ENCODE results near the gene LLGL2. TPM values are rescaled to one million over a fixed set of nuclear protein-coding genes. Genes with fewer than 3 reads are reported as not detected.
A peak's percentile ranks its signal among the peaks of the same experiment; 100 is the strongest.

The LLGL2 gene
- total and polyA plus RNA-seq, 10 of the 15 experiments (the other 5 are each of a cell fraction or from before 2014, with no cell fraction given): 0.21 to 9.9 (median 4.5) TPM

DNA sequence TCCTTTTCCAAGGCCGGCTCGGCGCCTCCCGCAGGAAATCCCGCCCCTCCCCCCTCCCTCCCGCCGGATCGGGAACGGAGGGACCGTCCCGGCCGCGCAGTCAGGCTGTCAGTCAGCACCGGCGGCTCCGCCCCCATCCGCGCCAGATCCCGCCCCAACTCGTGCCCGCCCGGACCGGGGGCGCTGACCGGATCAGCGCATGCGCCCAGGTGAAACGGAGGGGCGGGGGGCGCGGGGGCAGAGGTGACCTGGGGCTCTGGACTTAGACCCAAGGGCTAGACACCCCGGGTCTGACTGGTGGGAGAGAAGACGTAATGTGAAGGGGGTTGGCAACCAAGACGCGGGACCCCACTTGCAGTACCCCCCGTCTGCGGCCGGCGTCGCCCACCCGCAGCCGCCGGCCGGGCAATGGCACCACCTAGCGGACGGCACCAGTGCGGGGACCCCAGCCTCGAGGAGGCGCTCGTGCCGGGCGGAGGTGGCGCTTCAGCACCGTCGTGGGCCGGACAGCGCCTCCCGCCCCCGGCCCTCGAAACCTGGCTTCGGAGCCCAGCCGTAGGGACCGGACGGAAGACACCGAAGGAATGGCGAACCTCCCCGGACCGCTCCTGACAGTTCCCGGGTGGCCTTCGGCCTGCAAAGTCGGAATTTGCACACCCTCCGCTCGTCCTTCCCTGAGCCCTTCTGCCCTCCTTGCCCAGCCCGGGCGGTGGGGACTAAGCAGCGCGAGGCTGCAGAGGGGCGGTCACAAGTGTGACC is 9.8 kb upstream of the LLGL2 start, which contains the start of gene CASKIN2 (continued):
- TF ChIP-seq, protein P1, sequence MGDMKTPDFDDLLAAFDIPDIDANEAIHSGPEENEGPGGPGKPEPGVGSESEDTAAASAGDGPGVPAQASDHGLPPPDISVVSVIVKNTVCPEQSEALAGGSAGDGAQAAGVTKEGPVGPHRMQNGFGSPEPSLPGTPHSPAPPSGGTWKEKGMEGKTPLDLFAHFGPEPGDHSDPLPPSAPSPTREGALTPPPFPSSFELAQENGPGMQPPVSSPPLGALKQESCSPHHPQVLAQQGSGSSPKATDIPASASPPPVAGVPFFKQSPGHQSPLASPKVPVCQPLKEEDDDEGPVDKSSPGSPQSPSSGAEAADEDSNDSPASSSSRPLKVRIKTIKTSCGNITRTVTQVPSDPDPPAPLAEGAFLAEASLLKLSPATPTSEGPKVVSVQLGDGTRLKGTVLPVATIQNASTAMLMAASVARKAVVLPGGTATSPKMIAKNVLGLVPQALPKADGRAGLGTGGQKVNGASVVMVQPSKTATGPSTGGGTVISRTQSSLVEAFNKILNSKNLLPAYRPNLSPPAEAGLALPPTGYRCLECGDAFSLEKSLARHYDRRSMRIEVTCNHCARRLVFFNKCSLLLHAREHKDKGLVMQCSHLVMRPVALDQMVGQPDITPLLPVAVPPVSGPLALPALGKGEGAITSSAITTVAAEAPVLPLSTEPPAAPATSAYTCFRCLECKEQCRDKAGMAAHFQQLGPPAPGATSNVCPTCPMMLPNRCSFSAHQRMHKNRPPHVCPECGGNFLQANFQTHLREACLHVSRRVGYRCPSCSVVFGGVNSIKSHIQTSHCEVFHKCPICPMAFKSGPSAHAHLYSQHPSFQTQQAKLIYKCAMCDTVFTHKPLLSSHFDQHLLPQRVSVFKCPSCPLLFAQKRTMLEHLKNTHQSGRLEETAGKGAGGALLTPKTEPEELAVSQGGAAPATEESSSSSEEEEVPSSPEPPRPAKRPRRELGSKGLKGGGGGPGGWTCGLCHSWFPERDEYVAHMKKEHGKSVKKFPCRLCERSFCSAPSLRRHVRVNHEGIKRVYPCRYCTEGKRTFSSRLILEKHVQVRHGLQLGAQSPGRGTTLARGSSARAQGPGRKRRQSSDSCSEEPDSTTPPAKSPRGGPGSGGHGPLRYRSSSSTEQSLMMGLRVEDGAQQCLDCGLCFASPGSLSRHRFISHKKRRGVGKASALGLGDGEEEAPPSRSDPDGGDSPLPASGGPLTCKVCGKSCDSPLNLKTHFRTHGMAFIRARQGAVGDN (IDR thresholded peaks at IDR 0.05): 0 out of 2 replicates have a peak, but pooled peaks have one; percentile 15
- peak; percentile 59 for TF ChIP-seq GATAD2B (conservative IDR thresholded peaks at IDR 0.05; ENCODE audit: low read depth)
- peak; percentile 22; the same call in 1 of the 2 replicates for TF ChIP-seq NRF1 (conservative IDR thresholded peaks at IDR 0.05; ENCODE audit: low read depth, low read length)
- TF ChIP-seq CREM (IDR thresholded peaks at IDR 0.05; ENCODE audit: low read depth): no peak
- TF ChIP-seq, protein P2, sequence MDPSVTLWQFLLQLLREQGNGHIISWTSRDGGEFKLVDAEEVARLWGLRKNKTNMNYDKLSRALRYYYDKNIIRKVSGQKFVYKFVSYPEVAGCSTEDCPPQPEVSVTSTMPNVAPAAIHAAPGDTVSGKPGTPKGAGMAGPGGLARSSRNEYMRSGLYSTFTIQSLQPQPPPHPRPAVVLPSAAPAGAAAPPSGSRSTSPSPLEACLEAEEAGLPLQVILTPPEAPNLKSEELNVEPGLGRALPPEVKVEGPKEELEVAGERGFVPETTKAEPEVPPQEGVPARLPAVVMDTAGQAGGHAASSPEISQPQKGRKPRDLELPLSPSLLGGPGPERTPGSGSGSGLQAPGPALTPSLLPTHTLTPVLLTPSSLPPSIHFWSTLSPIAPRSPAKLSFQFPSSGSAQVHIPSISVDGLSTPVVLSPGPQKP (IDR thresholded peaks at IDR 0.05; ENCODE audit: low read depth, low read length): no peak
- TF ChIP-seq, protein P3, sequence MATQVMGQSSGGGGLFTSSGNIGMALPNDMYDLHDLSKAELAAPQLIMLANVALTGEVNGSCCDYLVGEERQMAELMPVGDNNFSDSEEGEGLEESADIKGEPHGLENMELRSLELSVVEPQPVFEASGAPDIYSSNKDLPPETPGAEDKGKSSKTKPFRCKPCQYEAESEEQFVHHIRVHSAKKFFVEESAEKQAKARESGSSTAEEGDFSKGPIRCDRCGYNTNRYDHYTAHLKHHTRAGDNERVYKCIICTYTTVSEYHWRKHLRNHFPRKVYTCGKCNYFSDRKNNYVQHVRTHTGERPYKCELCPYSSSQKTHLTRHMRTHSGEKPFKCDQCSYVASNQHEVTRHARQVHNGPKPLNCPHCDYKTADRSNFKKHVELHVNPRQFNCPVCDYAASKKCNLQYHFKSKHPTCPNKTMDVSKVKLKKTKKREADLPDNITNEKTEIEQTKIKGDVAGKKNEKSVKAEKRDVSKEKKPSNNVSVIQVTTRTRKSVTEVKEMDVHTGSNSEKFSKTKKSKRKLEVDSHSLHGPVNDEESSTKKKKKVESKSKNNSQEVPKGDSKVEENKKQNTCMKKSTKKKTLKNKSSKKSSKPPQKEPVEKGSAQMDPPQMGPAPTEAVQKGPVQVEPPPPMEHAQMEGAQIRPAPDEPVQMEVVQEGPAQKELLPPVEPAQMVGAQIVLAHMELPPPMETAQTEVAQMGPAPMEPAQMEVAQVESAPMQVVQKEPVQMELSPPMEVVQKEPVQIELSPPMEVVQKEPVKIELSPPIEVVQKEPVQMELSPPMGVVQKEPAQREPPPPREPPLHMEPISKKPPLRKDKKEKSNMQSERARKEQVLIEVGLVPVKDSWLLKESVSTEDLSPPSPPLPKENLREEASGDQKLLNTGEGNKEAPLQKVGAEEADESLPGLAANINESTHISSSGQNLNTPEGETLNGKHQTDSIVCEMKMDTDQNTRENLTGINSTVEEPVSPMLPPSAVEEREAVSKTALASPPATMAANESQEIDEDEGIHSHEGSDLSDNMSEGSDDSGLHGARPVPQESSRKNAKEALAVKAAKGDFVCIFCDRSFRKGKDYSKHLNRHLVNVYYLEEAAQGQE (IDR thresholded peaks at IDR 0.05; ENCODE audit: low read depth, low read length): peak; percentile 97
- peak; percentile 63 for TF ChIP-seq LARP7 (IDR thresholded peaks at IDR 0.05)
- TF ChIP-seq, protein P4, sequence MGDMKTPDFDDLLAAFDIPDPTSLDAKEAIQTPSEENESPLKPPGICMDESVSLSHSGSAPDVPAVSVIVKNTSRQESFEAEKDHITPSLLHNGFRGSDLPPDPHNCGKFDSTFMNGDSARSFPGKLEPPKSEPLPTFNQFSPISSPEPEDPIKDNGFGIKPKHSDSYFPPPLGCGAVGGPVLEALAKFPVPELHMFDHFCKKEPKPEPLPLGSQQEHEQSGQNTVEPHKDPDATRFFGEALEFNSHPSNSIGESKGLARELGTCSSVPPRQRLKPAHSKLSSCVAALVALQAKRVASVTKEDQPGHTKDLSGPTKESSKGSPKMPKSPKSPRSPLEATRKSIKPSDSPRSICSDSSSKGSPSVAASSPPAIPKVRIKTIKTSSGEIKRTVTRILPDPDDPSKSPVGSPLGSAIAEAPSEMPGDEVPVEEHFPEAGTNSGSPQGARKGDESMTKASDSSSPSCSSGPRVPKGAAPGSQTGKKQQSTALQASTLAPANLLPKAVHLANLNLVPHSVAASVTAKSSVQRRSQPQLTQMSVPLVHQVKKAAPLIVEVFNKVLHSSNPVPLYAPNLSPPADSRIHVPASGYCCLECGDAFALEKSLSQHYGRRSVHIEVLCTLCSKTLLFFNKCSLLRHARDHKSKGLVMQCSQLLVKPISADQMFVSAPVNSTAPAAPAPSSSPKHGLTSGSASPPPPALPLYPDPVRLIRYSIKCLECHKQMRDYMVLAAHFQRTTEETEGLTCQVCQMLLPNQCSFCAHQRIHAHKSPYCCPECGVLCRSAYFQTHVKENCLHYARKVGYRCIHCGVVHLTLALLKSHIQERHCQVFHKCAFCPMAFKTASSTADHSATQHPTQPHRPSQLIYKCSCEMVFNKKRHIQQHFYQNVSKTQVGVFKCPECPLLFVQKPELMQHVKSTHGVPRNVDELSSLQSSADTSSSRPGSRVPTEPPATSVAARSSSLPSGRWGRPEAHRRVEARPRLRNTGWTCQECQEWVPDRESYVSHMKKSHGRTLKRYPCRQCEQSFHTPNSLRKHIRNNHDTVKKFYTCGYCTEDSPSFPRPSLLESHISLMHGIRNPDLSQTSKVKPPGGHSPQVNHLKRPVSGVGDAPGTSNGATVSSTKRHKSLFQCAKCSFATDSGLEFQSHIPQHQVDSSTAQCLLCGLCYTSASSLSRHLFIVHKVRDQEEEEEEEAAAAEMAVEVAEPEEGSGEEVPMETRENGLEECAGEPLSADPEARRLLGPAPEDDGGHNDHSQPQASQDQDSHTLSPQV (IDR thresholded peaks at IDR 0.05): peak; percentile 91
- 0 out of 2 replicates have a peak, but pooled peaks have one; percentile 80 for TF ChIP-seq HDAC2 (IDR thresholded peaks at IDR 0.05)
- TF ChIP-seq POU2F2 (IDR thresholded peaks at IDR 0.05; ENCODE audit: borderline replicate concordance, low read depth, low read length): peak; percentile 37; the same call in 1 of the 3 replicates
